D721Med (cell line): Measurements from ENCODE around the gene ZNF133.
A peak's percentile ranks its signal among the peaks of the same experiment; 100 is the strongest.
"Not testable (repeated sequence)": the region's sequence is repeated elsewhere in the genome, so short reads cannot be mapped to it uniquely, and the experiment has no call there.

Experiments used
- DNase-seq: peaks from one replicate; pipeline ENCODE4 v3.0.0; 2011; ENCODE audit warnings: low spot score; ENCODE audit not compliant: insufficient read length
- FAIRE-seq: peaks from 2 replicates; lab custom pipeline; 2011; peaks lifted over from hg19 to GRCh38; lab: Jason Lieb, UNC
- CTCF ChIP-seq: IDR thresholded peaks from 2 replicates; pipeline ENCODE4 v1.5.1; 2012; ENCODE audit warnings: mild to moderate bottlenecking, control low read depth; ENCODE audit not compliant: insufficient read depth; ENCODE audit errors: missing control alignments

The ZNF133 gene

GRCh38 chr20:18267815-18268214 lies 20.5 kb upstream of the ZNF133 start:
- DNase-seq: no peak
- no peak for FAIRE-seq
- TF ChIP-seq CTCF: no peak

DNA sequence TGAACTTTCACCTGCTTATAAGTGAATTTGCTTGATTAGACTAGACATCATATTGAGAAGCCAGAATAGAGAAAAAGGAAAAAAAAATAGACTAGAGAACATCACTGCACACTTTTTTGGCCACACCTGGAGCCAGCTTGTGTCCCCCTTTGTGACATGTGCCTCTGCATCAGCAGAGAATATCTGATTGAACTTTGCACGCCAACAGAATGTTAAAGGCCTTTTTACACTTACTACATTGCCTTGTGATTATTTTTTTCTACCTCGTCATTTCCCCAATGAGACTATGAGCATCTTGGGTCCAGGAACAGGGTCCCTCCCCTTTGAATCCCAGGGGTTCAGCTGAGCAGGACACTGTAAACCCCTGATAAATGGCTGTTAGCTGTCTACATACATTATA lies 17.2 kb upstream of the ZNF133 start:
- no peak for DNase-seq
- no peak for FAIRE-seq
- no peak for TF ChIP-seq CTCF

DNA sequence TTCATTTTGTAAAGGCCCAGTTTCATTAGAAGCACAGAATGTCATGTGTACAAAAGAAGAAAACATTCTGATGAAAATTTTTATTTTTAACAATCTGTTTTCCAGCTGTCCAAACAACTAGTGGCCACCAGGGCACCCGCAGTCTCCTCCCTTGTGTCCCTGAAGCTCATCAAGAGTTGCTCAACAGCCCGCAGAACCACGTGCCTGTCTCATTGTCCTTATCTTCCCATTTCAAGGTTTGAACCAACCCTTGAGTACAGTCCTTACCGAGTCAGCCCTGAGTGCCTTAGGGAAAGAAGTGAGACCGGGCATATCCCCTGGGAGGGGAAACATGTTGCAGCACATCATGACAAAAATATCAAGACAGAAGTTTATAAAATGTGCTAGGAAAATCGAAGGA lies 15.9 kb upstream of the ZNF133 start:
- no peak for DNase-seq
- no peak for TF ChIP-seq CTCF
- no peak for FAIRE-seq

GRCh38 chr20:18273738-18274137 lies 14.6 kb upstream of the ZNF133 start:
- no peak for TF ChIP-seq CTCF
- DNase-seq (no peak), FAIRE-seq (no peak)

GRCh38 chr20:18275960-18276359 lies 12.4 kb upstream of the ZNF133 start:
- not testable (repeated sequence) for DNase-seq, FAIRE-seq

DNA sequence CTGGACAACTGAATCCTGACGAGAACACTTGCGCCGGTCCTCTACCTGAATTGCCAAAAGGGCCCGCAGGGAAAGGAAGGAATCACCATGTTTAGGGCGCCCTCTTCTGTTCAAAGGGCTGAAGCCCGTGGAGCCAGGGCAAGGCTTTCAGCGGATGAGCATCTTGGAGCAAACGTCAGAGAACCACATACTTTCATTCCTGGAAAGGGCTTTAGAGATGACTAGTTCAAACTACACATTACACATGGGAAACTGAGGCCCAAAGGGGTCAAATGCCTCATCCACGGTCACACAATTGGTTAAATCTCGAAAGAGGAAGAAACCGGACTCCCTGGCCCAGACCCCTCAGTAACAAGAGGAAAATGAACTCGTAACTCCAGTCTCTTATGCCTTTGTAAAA lies 11.5 kb upstream of the ZNF133 start:
- no peak for FAIRE-seq
- no peak for DNase-seq
- peak; percentile 92 for TF ChIP-seq CTCF

DNA sequence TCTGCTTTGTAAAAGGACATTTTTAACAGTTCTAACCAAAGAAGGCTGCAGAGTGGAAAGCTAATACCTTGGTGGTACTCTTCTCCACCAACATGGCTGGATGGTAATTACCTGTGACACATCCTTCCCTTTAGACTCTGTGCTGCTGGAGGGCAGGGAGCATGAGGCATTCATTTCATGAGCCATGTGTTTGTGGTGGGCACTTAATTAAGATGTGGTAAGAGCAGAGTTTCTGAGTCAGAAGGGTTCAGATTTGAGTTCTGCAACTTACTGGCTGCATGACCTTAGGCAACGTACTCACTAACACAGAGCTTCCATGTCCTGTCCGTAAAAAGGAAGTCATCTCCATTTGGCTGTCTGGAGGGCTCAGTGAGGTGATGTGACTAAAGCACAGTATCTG lies 9.1 kb upstream of the ZNF133 start:
- FAIRE-seq (no peak), DNase-seq (no peak)
- no peak for TF ChIP-seq CTCF
